Fibroblast of upper back skin (primary cell): ENCODE data around the gene S1PR4.

Experiments
- DNase-seq: peaks from one replicate; pipeline ENCODE4 v3.0.0-alpha.2; 2013

The S1PR4 gene

GRCh38 chr19:3224346-3225168 lies 46.0 kb downstream of the S1PR4 start, which contains the start of gene CELF5:
Gene CELF5, plus strand, starts transcription at chr19:3224661. Its CDS starts 79 bp downstream, at chr19:3224740.
- peak; percentile 25 for DNase-seq

- DNase-seq: no peak
These were observed 46.6 kb downstream of the S1PR4 start for GRCh38 chr19:3225169-3225485.

GRCh38 chr19:3225677-3226093 lies 47.1 kb downstream of the S1PR4 start:
- DNase-seq: no peak

GRCh38 chr19:3227054-3227626 lies 48.6 kb downstream of the S1PR4 start:
- no peak for DNase-seq

- DNase-seq: no peak
These were observed 50.8 kb downstream of the S1PR4 start for GRCh38 chr19:3229346-3229743.
